Progenitor cell of endocrine pancreas (in vitro differentiated cells): Measurements from ENCODE around the gene NUAK1. TPM values are rescaled to one million over a fixed set of nuclear protein-coding genes. Genes with fewer than 3 reads are reported as not detected.

Experiments
- DNase-seq: peaks from one replicate; pipeline ENCODE4 v3.0.0; 2021; ENCODE audit warnings: low spot score; ENCODE audit not compliant: unreplicated experiment
- H3K27ac Mint-ChIP-seq: 2 replicates; pipeline ENCODE4 v1.8.0; 2021; ENCODE audit warnings: mild to moderate bottlenecking, moderate library complexity, mixed read lengths
- H3K27me3 Mint-ChIP-seq: 2 replicates; pipeline ENCODE4 v1.8.0; 2021; ENCODE audit warnings: mixed read lengths
- H3K36me3 Mint-ChIP-seq: 2 replicates; pipeline ENCODE4 v1.8.0; 2022; ENCODE audit warnings: mixed read lengths; ENCODE audit not compliant: insufficient read depth
- H3K4me1 Mint-ChIP-seq: 2 replicates; pipeline ENCODE4 v1.8.0; 2021; ENCODE audit warnings: low read depth, mixed read lengths
- H3K4me3 Mint-ChIP-seq: 2 replicates; pipeline ENCODE4 v1.8.0; 2021; ENCODE audit warnings: low read depth, mild to moderate bottlenecking, moderate library complexity, mixed read lengths
- H3K9me3 Mint-ChIP-seq: 2 replicates; pipeline ENCODE4 v1.8.0; 2021; ENCODE audit warnings: low read depth, mixed read lengths
- CTCF ChIP-seq: fragments of 200-600 bp; sonication (generic); IDR thresholded peaks from one replicate; pipeline ENCODE4 v1.5.0; 2021; ENCODE audit warnings: antibody characterized with exemption, mild to moderate bottlenecking; ENCODE audit not compliant: unreplicated experiment
- total RNA-seq: library from RNA; stranded (reverse); gene quantifications from 2 replicates; pipeline ENCODE4 v1.2.1, GENCODE V29; 2021

Gene NUAK1
- total RNA-seq, 1 donor from 2014 or later = 7.6 TPM

GRCh38 chr12:106058256-106059182 lies 80.2 kb downstream of the NUAK1 start:
- Mint-ChIP-seq H3K27ac (no peak overlapping the region), H3K4me3 (no peak overlapping the region), H3K4me1 (no peaks in the 10 kb centered on the region), H3K9me3 (peaks cover 13% of the 10 kb centered on the region), H3K36me3 (peaks cover 1% of the 10 kb centered on the region), H3K27me3 (no peaks in the 10 kb centered on the region)
- no peak for TF ChIP-seq CTCF
- DNase-seq = no peak

GRCh38 chr12:106054049-106054448 lies 84.7 kb downstream of the NUAK1 start:
- DNase-seq = no peak

GRCh38 chr12:106051853-106052531 lies 86.8 kb downstream of the NUAK1 start:
- no peak overlapping the region for H3K27ac Mint-ChIP-seq
- no peaks in the 10 kb centered on the region for H3K4me1 Mint-ChIP-seq
- no peak for TF ChIP-seq CTCF
- H3K27me3 Mint-ChIP-seq = peaks cover 20% of the 10 kb centered on the region
- H3K36me3 Mint-ChIP-seq = peaks cover 1% of the 10 kb centered on the region
- peaks cover 13% of the 10 kb centered on the region for H3K9me3 Mint-ChIP-seq
- H3K4me3 Mint-ChIP-seq = no peak overlapping the region
- DNase-seq = no peak

More at GRCh38 chr12:106054049-106054448, 84.7 kb downstream of the NUAK1 start:
- H3K9me3 Mint-ChIP-seq = peaks cover 13% of the 10 kb centered on the region
- no peak overlapping the region for H3K27ac Mint-ChIP-seq
- TF ChIP-seq CTCF = no peak
- no peak overlapping the region for H3K4me3 Mint-ChIP-seq
- peaks cover 11% of the 10 kb centered on the region for H3K27me3 Mint-ChIP-seq
- no peaks in the 10 kb centered on the region for H3K4me1 Mint-ChIP-seq
- H3K36me3 Mint-ChIP-seq = peaks cover 1% of the 10 kb centered on the region

GRCh38 chr12:106049546-106049945 lies 89.2 kb downstream of the NUAK1 start:
- peaks cover 20% of the 10 kb centered on the region for H3K27me3 Mint-ChIP-seq
- DNase-seq = no peak
- no peak overlapping the region for H3K27ac Mint-ChIP-seq
- no peak overlapping the region for H3K4me3 Mint-ChIP-seq
- no peaks in the 10 kb centered on the region for H3K36me3 Mint-ChIP-seq
- no peaks in the 10 kb centered on the region for H3K4me1 Mint-ChIP-seq
- TF ChIP-seq CTCF = no peak
- no peaks in the 10 kb centered on the region for H3K9me3 Mint-ChIP-seq

GRCh38 chr12:106049105-106049504 lies 89.6 kb downstream of the NUAK1 start:
- H3K27ac Mint-ChIP-seq = no peak overlapping the region
- H3K4me1 Mint-ChIP-seq = no peaks in the 10 kb centered on the region
- no peak for TF ChIP-seq CTCF

More at GRCh38 chr12:106049105-106049504, 89.6 kb downstream of the NUAK1 start:
- DNase-seq = no peak
- Mint-ChIP-seq H3K36me3 (no peaks in the 10 kb centered on the region), H3K27me3 (peaks cover 20% of the 10 kb centered on the region), H3K4me3 (no peak overlapping the region), H3K9me3 (no peaks in the 10 kb centered on the region)
